Measurements from ENCODE around the gene FAM47C.

- TF ChIP-seq CTCF (IDR thresholded peaks at IDR 0.05) = no peak
- TF ChIP-seq EP300 (IDR thresholded peaks at IDR 0.05) = no peak
These were observed 24.3 kb upstream of the FAM47C start for GRCh38 chrX:36983831-36984230.
